ENCODE data around the gene CYTH1. TPM values are rescaled to one million over a fixed set of nuclear protein-coding genes. Genes with fewer than 3 reads are reported as not detected.
A peak's percentile ranks its signal among the peaks of the same experiment; 100 is the strongest.
"Not testable (repeated sequence)": the region's sequence is repeated elsewhere in the genome, so short reads cannot be mapped to it uniquely, and the experiment has no call there.

The CYTH1 gene
- total RNA-seq, 2 experiments from 2014 or later: 288 to 309 TPM

DNA sequence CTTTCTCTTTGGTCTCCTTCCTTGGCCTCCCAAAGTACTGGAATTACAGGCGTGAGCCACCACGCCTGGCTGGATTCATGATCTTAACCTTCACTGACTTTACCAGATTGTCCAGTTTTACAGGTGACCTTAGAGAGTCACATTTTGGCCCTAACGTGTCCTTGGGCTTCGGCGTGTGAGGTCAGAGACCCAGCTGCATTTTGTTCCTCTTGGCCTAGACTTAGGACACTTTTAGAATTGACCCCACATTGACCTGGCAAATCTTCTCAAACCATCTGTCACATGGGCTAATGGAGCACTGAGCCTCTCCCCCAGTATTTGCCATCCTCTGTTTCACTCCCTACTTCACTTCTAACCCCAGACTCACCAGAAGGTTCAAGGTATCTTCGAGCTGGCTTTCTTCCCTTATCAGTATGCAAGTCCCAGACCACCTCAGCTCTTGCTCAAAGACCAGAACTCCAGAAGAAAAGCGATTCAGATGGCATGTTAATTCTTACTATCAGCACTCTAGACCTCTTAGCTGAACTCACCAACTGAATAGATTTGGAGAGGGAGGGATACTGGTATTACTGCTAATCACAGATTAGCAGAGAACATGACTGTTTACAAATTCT, 1.7 kb upstream of the CYTH1 start:
- H3K27me3 Mint-ChIP-seq: no peaks in the 10 kb centered on the region
- peak overlapping the region; percentile 84 for H3K4me3 Mint-ChIP-seq
- H3K4me1 Mint-ChIP-seq: peaks cover 58% of the 10 kb centered on the region
- DNase-seq: no peak
- no peaks in the 10 kb centered on the region for H3K9me3 Mint-ChIP-seq
- CTCF ChIA-PET: interaction anchor here (1.4 to 2.6 kb wide), 2 partner anchors 75 to 82 kb away, joined by 4 to 9 read pairs; no protein-coding TSS in a partner anchor
- peaks cover 38% of the 10 kb centered on the region for H3K36me3 Mint-ChIP-seq (ENCODE audit: low read depth)
- peak overlapping the region; percentile 65 for H3K27ac Mint-ChIP-seq
- POLR2A ChIA-PET: interaction anchor here (1.3 to 29.2 kb wide), 6 partner anchors 22 to 75 kb away, joined by 4 to 861 read pairs (median 14); partner anchors contain the start of gene USP36

- Mint-ChIP-seq H3K4me1 (peaks cover 52% of the 10 kb centered on the region), H3K4me3 (peak overlapping the region; percentile 85)
Measured at GRCh38 chr17:78781104-78781892, 775 bp downstream of the CYTH1 start.

GRCh38 chr17:78780335-78780734, 1.7 kb downstream of the CYTH1 start:
- Mint-ChIP-seq H3K27me3 (no peaks in the 10 kb centered on the region), H3K4me1 (peaks cover 49% of the 10 kb centered on the region)

More at GRCh38 chr17:78781104-78781892, 775 bp downstream of the CYTH1 start:
- ChIA-PET POLR2A (interaction anchor here (1.1 to 29.2 kb wide), 14 partner anchors 8 to 73 kb away, joined by 3 to 861 read pairs (median 6); partner anchors contain the start of gene USP36), CTCF (interaction anchor here (1.0 to 2.4 kb wide), 6 partner anchors 12 to 56 kb away, joined by 3 to 10 read pairs (median 4); no protein-coding TSS in a partner anchor)
- H3K27me3 Mint-ChIP-seq: no peaks in the 10 kb centered on the region
- H3K9me3 Mint-ChIP-seq: no peaks in the 10 kb centered on the region
- peaks cover 37% of the 10 kb centered on the region for H3K36me3 Mint-ChIP-seq (ENCODE audit: low read depth)
- DNase-seq: peak; percentile 58
- peak overlapping the region; percentile 98 for H3K27ac Mint-ChIP-seq

DNA sequence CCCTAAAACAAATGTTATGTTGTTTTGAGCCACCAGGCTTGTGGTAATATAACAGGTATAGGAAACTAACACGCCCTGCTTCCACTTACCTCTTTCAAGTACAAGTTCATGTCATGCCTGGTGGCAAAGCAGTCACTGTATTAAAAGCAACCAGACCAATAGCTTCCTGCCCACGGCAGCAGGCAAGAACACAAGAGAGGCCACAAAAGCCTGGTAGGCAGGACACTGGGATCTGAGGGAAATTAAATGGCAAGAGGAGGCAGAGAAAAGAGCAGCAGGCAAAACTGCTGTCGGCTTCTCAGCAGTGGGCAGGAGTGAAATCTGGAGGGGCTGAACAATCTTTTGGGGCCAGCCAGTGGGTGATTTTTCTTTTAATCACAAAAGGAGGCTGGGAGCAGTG, 2.2 kb downstream of the CYTH1 start:
- POLR2A ChIA-PET: interaction anchor here (0.8 to 29.2 kb wide), 24 partner anchors 10 to 436 kb away, joined by 3 to 861 read pairs (median 4); partner anchors contain the start of gene USP36
- H3K4me3 Mint-ChIP-seq: peak overlapping the region; percentile 85
- peak; percentile 83 for DNase-seq
- H3K4me1 Mint-ChIP-seq: peaks cover 46% of the 10 kb centered on the region
- H3K9me3 Mint-ChIP-seq: no peaks in the 10 kb centered on the region
- CTCF ChIA-PET: interaction anchor here (1.0 to 2.4 kb wide), 9 partner anchors 11 to 71 kb away, joined by 3 to 10 read pairs (median 4); no protein-coding TSS in a partner anchor
- H3K36me3 Mint-ChIP-seq (ENCODE audit: low read depth): peaks cover 46% of the 10 kb centered on the region
- H3K27ac Mint-ChIP-seq: peak overlapping the region; percentile 98
- H3K27me3 Mint-ChIP-seq: no peaks in the 10 kb centered on the region

More at GRCh38 chr17:78780335-78780734, 1.7 kb downstream of the CYTH1 start:
- H3K9me3 Mint-ChIP-seq: no peaks in the 10 kb centered on the region
- peak overlapping the region; percentile 98 for H3K27ac Mint-ChIP-seq
- ChIA-PET POLR2A (interaction anchor here (0.8 to 29.2 kb wide), 23 partner anchors 9 to 436 kb away, joined by 3 to 861 read pairs (median 5); partner anchors contain the start of gene USP36), CTCF (interaction anchor here (1.0 to 2.4 kb wide), 11 partner anchors 11 to 72 kb away, joined by 3 to 10 read pairs (median 4); no protein-coding TSS in a partner anchor)
- no peak for DNase-seq
- H3K36me3 Mint-ChIP-seq (ENCODE audit: low read depth): peaks cover 44% of the 10 kb centered on the region
- peak overlapping the region; percentile 85 for H3K4me3 Mint-ChIP-seq

GRCh38 chr17:78779286-78779651, 2.8 kb downstream of the CYTH1 start:
- Mint-ChIP-seq H3K4me3 (peak overlapping the region; percentile 85), H3K27ac (peak overlapping the region; percentile 98), H3K36me3 (ENCODE audit: low read depth) (peaks cover 52% of the 10 kb centered on the region), H3K4me1 (peaks cover 47% of the 10 kb centered on the region)
- ChIA-PET CTCF (interaction anchor here (1.0 to 2.4 kb wide), 7 partner anchors 10 to 71 kb away, joined by 3 to 10 read pairs (median 4); no protein-coding TSS in a partner anchor), POLR2A (interaction anchor here (0.8 to 29.2 kb wide), 19 partner anchors 10 to 435 kb away, joined by 3 to 861 read pairs (median 5); partner anchors contain the start of gene USP36)
- not testable (repeated sequence) for H3K27me3 Mint-ChIP-seq, H3K9me3 Mint-ChIP-seq, DNase-seq

DNA sequence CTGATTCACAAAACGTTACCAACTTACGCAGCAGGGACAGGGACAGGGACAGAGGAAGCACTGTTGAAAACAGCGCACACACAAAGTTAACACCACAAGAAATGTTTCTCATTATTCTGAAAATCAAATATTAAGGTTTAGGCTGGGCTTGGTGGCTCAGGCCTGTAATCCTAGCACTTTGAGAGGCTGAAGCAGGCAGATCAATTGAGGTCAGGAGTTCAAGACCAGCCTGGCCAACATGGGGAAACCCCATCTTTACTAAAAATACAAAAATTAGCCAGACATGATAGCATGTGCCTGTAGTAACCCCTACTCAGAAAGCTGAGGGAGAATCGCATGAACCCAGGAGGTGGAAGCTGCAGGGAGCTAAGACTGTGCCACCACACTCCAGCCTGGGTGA, 4.2 kb downstream of the CYTH1 start:
- CTCF ChIA-PET: interaction anchor here (1.5 kb wide), 1 partner anchor 30 kb away, joined by 5 read pairs; no protein-coding TSS in a partner anchor
- H3K27ac Mint-ChIP-seq: peak overlapping the region; percentile 96
- peak overlapping the region; percentile 63 for H3K4me3 Mint-ChIP-seq
- POLR2A ChIA-PET: interaction anchor here (1.2 to 29.2 kb wide), 5 partner anchors 17 to 62 kb away, joined by 3 to 861 read pairs (median 6); partner anchors contain the start of gene USP36
- H3K27me3 Mint-ChIP-seq: no peaks in the 10 kb centered on the region
- DNase-seq: no peak
- H3K9me3 Mint-ChIP-seq: no peaks in the 10 kb centered on the region
- H3K36me3 Mint-ChIP-seq (ENCODE audit: low read depth): peaks cover 54% of the 10 kb centered on the region
- H3K4me1 Mint-ChIP-seq: peaks cover 46% of the 10 kb centered on the region

- DNase-seq: peak; percentile 82
- Mint-ChIP-seq H3K4me3 (peak overlapping the region; percentile 78), H3K27me3 (no peaks in the 10 kb centered on the region), H3K4me1 (peaks cover 65% of the 10 kb centered on the region), H3K9me3 (no peaks in the 10 kb centered on the region), H3K36me3 (ENCODE audit: low read depth) (peaks cover 61% of the 10 kb centered on the region), H3K27ac (peak overlapping the region; percentile 96)
- CTCF ChIA-PET: interaction anchor here (1.1 to 1.7 kb wide), 4 partner anchors 16 to 28 kb away, joined by 3 to 5 read pairs (median 4); no protein-coding TSS in a partner anchor
- POLR2A ChIA-PET: interaction anchor here (0.6 to 31.8 kb wide), 14 partner anchors 3 to 393 kb away, joined by 3 to 861 read pairs (median 5); partner anchors contain the start of gene CYTH1
Measured at GRCh38 chr17:78774956-78775571, 7.0 kb downstream of the CYTH1 start.

GRCh38 chr17:78774453-78774852, 7.6 kb downstream of the CYTH1 start:
- no peaks in the 10 kb centered on the region for H3K9me3 Mint-ChIP-seq

DNA sequence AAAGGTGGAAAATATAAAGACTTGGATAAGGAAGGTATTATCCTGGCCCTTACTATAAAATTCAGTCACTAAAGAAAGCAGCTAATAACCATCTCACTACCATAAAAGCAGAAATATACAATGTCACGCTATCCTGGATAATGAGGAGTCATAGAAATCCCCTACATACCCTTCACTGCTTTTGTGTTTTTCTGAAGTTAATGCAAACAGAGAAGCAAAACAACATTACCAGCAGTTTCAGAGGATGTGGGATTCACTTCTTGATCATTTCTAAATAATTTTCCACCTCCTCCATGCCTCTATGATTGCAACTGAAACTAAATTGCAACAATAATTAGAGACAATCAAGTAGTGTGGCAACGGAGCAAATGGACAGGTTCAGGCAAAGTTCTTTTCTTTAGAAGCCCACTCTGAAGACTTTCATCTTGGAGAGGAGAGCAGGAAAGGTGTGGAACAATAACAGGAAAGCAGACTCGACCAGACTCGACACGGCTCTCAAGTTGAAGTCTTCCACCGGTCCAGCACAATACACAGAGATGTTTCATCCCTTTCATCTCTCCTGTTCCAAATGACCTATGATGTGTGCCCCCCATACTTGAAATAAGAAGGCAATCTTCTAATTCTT, 10.2 kb downstream of the CYTH1 start:
- CTCF ChIA-PET: interaction anchor here (0.7 to 4.7 kb wide), 3 partner anchors 24 to 63 kb away, joined by 4 to 40 read pairs (median 5); no protein-coding TSS in a partner anchor
- H3K36me3 Mint-ChIP-seq (ENCODE audit: low read depth): peaks cover 43% of the 10 kb centered on the region
- H3K4me1 Mint-ChIP-seq: peaks cover 47% of the 10 kb centered on the region

More at GRCh38 chr17:78774453-78774852, 7.6 kb downstream of the CYTH1 start:
- H3K4me3 Mint-ChIP-seq: peak overlapping the region; percentile 78
- ChIA-PET CTCF (interaction anchor here (1.2 kb wide), 1 partner anchor 15 kb away, joined by 3 read pairs; no protein-coding TSS in a partner anchor), POLR2A (interaction anchor here (0.6 to 31.8 kb wide), 11 partner anchors 3 to 392 kb away, joined by 3 to 861 read pairs (median 6); partner anchors contain the start of gene CYTH1)
- H3K27ac Mint-ChIP-seq: peak overlapping the region; percentile 96
- peaks cover 60% of the 10 kb centered on the region for H3K4me1 Mint-ChIP-seq
- peaks cover 55% of the 10 kb centered on the region for H3K36me3 Mint-ChIP-seq (ENCODE audit: low read depth)
- DNase-seq: no peak
- H3K27me3 Mint-ChIP-seq: no peaks in the 10 kb centered on the region

DNA sequence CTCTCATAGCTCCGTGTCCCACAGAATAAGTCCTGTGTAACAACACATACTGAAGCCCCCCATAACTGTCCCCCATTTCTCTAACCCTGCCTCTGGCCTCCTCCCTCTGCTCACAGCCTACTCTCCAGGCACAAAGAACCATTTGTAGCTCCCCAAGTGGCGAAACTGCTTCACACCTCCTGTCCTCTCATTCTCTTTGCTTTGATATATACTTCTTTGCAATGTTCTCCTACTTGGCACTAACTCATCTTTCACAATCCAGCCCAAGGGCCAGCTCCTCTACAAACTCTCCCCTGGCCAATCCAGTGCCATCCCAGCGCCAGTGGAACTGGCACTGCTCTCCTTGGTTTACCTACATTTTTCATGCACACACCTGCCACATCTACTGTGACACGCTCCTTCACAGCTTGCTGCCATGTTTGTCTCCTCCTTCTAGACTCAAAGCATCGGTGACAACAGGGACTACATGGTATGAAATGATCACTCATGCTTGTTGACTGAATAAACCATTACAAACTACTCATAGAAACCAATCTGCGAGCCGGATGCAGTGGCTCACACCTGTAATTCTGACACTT, 12.8 kb downstream of the CYTH1 start:
- Mint-ChIP-seq H3K9me3 (no peaks in the 10 kb centered on the region), H3K27me3 (no peaks in the 10 kb centered on the region), H3K4me1 (peaks cover 48% of the 10 kb centered on the region), H3K27ac (no peak overlapping the region), H3K4me3 (no peak overlapping the region), H3K36me3 (ENCODE audit: low read depth) (peaks cover 34% of the 10 kb centered on the region)
- ChIA-PET POLR2A (interaction anchor here (0.7 to 31.8 kb wide), 7 partner anchors 8 to 50 kb away, joined by 6 to 861 read pairs (median 9); partner anchors contain the start of gene CYTH1), CTCF (interaction anchor here (1.0 to 4.7 kb wide), 11 partner anchors 10 to 60 kb away, joined by 3 to 40 read pairs (median 5); no protein-coding TSS in a partner anchor)
- DNase-seq: no peak

More for the DNA sequence above, 10.2 kb downstream of the CYTH1 start:
- peak overlapping the region; percentile 96 for H3K27ac Mint-ChIP-seq
- H3K27me3 Mint-ChIP-seq: no peaks in the 10 kb centered on the region
- DNase-seq: no peak
- peak overlapping the region; percentile 73 for H3K4me3 Mint-ChIP-seq
- H3K9me3 Mint-ChIP-seq: no peaks in the 10 kb centered on the region
- POLR2A ChIA-PET: interaction anchor here (0.7 to 31.8 kb wide), 8 partner anchors 6 to 62 kb away, joined by 3 to 861 read pairs (median 8); partner anchors contain the start of gene CYTH1

DNA sequence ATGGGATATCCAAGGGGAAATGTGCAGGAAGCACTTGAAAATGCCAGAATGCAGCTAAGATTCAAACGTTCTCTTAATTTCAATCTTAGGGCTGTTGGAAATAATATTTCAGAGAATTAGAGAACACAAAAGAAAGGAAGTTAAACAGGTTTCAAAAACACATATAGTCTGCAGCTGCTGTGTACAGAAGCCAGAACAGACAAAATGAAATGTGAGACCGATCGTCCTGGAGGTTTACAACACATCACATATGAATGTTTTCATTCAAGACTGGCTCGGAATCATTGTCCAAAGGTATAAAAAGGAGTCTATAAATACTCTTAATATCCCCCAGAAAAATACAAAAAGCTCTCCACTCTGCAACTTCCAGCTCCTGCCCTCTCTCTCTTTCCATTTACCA, 14.3 kb downstream of the CYTH1 start:
- Mint-ChIP-seq H3K36me3 (ENCODE audit: low read depth) (peaks cover 25% of the 10 kb centered on the region), H3K9me3 (no peaks in the 10 kb centered on the region), H3K27ac (no peak overlapping the region), H3K4me3 (no peak overlapping the region), H3K27me3 (no peaks in the 10 kb centered on the region), H3K4me1 (peaks cover 47% of the 10 kb centered on the region)
- ChIA-PET POLR2A (interaction anchor here (1.0 to 31.8 kb wide), 6 partner anchors 7 to 54 kb away, joined by 4 to 861 read pairs (median 10); partner anchors contain the start of gene CYTH1), CTCF (interaction anchor here (0.7 to 3.9 kb wide), 7 partner anchors 9 to 54 kb away, joined by 3 to 20 read pairs (median 6); no protein-coding TSS in a partner anchor)
- no peak for DNase-seq
